HFF-Myc (cell line): ENCODE data around the gene IMMP2L.

Experiments used
- DNase-seq: peaks from one replicate; pipeline ENCODE4 v3.0.0-alpha.2; 2011; ENCODE audit warnings: low read depth; ENCODE audit errors: extremely low read depth
- H3K4me3 ChIP-seq: replicated peaks from 2 replicates; pipeline ENCODE4 v1.5.1; 2011; ENCODE audit warnings: low read depth, mild to moderate bottlenecking, control low read depth, low read length
- TF ChIP-seq, protein P1 (sequence below): IDR thresholded peaks from 2 replicates; pipeline ENCODE4 v1.5.1; 2012; ENCODE audit warnings: mild to moderate bottlenecking, low read depth, low read length, control low read depth; ENCODE audit errors: missing control alignments

The IMMP2L gene

DNA sequence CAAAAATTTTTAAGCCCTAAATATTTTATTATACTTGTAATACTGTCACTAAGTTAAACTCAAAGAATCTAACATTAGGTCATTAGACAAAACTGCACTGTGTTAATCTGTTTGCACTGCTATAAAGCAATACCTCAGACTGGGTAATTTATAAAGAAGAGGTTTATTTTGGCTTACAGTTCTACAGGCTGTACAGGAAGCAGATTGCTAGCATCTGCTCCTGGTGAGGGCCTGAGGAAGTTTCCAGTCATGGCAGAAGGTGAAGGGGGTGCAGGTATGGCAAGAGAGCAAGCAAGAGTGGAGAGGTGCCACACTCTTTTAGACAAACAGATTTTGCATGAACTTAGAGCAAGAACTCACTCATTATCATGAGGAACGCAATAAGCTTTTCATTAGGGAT lies 125.7 kb downstream of the IMMP2L start:
- DNase-seq, result no peak
- TF ChIP-seq, protein P1, sequence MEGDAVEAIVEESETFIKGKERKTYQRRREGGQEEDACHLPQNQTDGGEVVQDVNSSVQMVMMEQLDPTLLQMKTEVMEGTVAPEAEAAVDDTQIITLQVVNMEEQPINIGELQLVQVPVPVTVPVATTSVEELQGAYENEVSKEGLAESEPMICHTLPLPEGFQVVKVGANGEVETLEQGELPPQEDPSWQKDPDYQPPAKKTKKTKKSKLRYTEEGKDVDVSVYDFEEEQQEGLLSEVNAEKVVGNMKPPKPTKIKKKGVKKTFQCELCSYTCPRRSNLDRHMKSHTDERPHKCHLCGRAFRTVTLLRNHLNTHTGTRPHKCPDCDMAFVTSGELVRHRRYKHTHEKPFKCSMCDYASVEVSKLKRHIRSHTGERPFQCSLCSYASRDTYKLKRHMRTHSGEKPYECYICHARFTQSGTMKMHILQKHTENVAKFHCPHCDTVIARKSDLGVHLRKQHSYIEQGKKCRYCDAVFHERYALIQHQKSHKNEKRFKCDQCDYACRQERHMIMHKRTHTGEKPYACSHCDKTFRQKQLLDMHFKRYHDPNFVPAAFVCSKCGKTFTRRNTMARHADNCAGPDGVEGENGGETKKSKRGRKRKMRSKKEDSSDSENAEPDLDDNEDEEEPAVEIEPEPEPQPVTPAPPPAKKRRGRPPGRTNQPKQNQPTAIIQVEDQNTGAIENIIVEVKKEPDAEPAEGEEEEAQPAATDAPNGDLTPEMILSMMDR, result no peak

DNA sequence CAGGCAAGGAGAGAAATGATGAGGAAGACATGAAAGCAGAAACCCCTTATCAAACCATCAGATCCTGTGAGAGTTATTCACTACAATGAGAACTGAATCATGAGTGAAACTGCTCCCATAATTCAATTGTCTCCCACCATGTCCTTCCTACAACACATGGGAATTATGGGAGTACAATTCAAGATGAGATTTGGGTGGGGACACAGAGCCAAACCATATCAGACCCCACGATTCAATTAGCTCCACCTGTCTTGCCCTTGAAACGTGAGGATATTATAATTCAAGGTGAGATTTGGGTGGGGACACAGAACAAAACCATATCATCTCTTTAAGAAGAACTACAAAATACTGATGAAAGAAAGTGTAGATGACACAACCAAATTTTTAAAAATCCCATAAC lies 128.9 kb downstream of the IMMP2L start:
- H3K4me3 ChIP-seq, result no peak overlapping the region
- no peak for DNase-seq
- TF ChIP-seq, protein P1, result no peak

More for the DNA sequence above, 125.7 kb downstream of the IMMP2L start:
- H3K4me3 ChIP-seq, result no peak overlapping the region

- TF ChIP-seq, protein P1, result no peak
Measured at GRCh38 chr7:111429781-111430180, 132.5 kb downstream of the IMMP2L start.

GRCh38 chr7:111424768-111425167 lies 137.5 kb downstream of the IMMP2L start:
- TF ChIP-seq, protein P1, result no peak
- DNase-seq, result peak; percentile 10
- H3K4me3 ChIP-seq, result no peak overlapping the region

More at GRCh38 chr7:111429781-111430180, 132.5 kb downstream of the IMMP2L start:
- no peak for DNase-seq
- H3K4me3 ChIP-seq, result no peak overlapping the region

DNA sequence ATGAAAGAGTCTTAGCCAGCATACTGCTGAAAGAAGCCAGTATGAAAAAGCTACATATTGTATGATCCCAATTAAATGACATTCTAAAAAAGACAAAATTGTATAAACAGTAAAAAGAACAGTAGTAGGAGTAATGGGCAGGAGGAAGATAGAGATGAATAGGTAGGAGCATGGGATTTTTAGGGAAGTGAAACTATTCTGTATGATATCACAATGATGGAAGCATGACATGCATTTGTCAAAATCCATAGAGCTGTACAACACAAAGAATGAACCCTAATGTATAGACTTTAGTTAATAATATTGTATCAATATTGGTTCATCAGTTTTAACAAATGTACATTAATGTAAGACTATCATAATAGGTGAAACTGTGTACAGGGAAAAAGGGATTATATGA lies 147.9 kb downstream of the IMMP2L start:
- H3K4me3 ChIP-seq, result no peak overlapping the region
- DNase-seq, result no peak
- TF ChIP-seq, protein P1, result no peak

GRCh38 chr7:111413739-111414138 lies 148.6 kb downstream of the IMMP2L start:
- no peak overlapping the region for H3K4me3 ChIP-seq
- TF ChIP-seq, protein P1, result no peak
- DNase-seq, result no peak

DNA sequence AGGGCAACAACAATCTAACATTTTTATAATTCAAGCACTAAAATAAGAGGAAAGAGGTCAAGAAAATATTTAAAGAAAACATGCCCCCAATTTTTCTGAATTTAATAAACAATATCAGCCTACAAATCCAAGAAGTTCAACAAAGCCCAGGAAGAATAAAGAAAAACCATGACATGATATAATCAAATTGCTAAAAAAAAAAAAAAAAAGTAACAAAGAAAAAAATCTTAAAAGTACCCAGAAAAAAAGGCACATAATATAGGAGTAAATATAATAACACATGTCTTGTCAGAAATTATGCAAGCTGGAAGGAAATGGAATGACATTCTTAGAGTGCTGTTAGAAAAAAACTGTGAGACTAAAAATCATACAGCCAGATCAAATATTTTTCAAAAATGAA lies 151.4 kb downstream of the IMMP2L start:
- TF ChIP-seq, protein P1, result no peak
- no peak overlapping the region for H3K4me3 ChIP-seq
- no peak for DNase-seq
